Uterus (tissue), 2 donors: ENCODE results near the gene SPAG8.

Experiments used
- CTCF ChIP-seq, 4 experiments: fragments of 200-600 bp in 2 of 4; fragments of 450-650 bp in 2 of 4; sonication (generic) in 2 of 4; IDR thresholded peaks; one replicate each; pipeline ENCODE4 v1.5.1; 2016 to 2019; ENCODE audit warnings: antibody characterized with exemption in 4 of 4, mild to moderate bottlenecking in 2 of 4, moderate library complexity in 1 of 4
- POLR2A ChIP-seq, 2 donors: fragments of 450-650 bp; IDR thresholded peaks; one replicate each; pipeline ENCODE4 v1.6.1; 2016; ENCODE audit warnings: antibody characterized with exemption in 2 of 2, mild to moderate bottlenecking in 1 of 2, moderate library complexity in 1 of 2

- TF ChIP-seq POLR2A (IDR thresholded peaks at IDR 0.05) (no peak), CTCF (IDR thresholded peaks at IDR 0.05) (no peak)
Measured at GRCh38 chr9:35760651-35761050, 51.4 kb downstream of the SPAG8 start.
